GM18508 (cell line): ENCODE results near the gene COMTD1.

ENCODE experiments used
- ATAC-seq: cut with Tn5 transposase; IDR thresholded peaks from one replicate; pipeline ENCODE4 v1.9.1; 2021; ENCODE audit warnings: moderate number of reproducible peaks; ENCODE audit not compliant: insufficient read depth, unreplicated experiment

COMTD1 gene

DNA sequence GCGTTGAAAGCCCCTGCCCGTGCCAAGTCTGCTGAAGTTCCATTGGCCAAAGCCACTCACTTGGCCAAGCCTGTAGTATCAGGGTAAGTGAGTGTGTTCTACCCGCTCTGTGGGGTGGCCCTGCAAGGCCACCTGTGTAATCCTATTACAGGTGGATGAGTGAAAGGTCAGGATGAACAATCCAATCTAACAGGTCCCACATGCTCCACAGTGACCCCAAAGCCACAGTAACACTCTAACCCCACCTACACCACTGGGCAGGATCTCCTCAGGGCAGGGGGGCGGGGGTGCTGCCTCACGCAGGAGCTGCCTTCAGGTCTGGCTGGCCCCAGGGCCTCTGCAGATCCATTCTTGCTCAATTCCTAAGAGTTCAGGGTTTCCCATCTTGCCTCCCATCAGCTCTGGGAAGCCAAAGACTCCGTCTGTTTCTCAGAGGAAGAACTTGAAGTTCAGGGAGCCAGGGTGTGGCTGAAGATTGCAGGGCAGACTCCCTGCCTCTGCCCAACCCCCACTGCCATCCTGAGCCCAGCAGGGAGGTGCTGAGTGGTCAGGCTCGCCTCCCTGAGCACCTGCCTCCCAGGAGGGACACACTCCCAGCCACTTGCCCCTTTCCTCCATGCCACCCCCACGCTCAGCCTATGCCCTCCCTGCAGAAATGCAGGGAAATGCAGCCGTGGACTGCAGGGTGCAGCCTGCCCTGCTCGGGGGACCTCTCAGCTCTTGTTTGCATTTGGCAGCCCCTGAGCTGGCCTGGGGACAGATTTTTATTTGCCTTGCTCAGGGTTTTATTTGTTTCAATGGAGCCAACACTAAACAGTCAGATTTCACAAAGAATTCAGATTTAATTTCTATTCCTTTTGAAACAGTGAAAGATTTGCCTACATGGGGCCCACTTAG lies 9.8 kb upstream of the COMTD1 start:
- no peak for ATAC-seq

DNA sequence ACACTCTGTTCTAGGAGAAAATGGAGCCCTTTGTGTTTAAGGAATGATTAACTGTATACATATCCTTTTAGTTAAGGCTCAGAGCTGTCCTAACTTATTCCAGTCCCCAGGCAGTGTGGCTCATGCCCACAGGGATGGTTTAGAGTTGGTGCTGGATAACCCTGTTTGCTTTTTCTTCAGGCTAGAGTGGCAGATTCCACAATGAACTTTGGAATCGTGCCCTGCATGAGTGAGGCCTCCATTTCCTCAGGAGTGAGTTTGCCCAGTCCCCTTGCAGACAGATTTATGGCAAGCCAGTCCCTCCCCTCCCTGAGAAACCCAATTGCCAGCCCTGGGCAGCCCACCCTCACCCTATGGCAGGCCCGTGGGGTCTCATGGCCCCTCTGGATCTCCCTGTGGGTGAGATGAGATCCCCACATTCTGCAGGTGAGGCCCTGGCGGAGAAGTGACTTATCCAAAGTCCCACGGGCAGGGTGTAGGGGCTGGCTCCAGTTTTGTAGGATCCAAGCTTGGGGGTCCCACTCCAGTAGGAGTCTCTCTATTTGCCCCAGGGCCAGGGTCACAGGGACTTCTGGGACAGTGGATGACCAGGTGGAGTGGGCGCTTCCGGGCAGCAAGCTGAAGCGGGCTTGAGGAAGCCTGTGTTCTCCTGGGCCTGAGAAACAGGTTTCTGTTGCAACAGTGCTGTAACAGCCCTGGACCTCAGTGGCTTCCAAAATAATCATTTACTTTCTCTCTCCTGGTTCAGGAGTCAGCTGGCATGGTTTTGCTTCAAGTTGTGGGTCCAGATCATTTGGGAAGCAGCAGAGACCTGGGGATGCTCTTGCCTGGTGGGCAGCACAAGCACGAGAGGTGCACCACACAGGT lies 9.0 kb upstream of the COMTD1 start:
- ATAC-seq = no peak

DNA sequence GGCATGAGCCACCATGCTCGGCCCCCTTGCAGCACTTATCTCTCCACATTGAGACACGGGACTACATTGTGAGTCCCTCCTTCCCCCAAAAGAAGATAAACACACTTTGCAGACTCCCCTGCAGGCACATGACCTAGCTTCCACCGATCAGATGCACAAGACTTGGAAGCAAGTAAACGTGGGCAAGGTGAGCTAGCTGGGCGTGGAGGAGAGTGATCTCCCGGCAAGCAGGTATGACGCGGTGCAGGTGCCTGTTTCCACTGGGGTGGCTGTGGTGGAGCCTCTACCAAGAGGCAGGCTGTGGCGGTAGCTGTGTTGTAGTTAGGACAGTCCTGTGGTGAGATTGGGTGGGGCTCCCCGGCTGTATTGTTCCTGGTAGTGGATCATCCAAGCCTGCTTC lies 7.7 kb upstream of the COMTD1 start:
- no peak for ATAC-seq

DNA sequence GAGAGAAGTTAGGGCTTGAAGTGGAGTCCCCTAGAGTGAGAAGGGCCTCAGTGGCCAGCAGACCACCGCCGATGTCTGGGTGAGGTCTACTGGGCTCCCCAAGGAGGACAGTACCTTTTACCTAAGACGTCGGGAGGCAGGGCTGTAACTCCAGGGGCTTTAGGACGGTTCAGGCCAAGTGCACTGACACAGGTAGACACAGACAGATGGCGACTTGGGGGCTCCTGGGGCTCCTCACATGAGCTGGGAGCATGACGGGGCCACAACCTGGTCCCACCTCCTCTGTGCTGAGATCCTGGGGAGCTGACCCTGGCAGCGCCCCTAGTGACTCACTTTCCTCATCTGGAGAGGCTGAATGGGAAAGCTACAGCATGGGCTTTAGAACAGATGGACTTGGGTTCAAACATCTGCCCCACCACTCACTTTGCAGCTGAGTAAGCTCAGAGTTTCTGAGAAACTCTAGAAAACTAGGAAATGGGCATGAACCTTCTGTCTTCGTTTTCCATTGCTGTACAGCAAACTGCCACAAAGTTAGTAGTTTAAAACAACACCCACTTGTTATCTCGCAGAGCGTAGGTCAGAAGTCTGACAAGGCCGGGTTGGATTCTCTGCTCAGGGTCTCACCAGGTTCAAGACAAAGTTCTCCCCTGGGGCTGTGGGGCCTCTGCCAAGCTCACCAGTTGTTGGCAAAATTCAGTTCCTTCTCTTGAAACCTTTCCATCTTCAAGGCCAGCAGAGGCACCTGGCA lies 4.7 kb upstream of the COMTD1 start:
- no peak for ATAC-seq

DNA sequence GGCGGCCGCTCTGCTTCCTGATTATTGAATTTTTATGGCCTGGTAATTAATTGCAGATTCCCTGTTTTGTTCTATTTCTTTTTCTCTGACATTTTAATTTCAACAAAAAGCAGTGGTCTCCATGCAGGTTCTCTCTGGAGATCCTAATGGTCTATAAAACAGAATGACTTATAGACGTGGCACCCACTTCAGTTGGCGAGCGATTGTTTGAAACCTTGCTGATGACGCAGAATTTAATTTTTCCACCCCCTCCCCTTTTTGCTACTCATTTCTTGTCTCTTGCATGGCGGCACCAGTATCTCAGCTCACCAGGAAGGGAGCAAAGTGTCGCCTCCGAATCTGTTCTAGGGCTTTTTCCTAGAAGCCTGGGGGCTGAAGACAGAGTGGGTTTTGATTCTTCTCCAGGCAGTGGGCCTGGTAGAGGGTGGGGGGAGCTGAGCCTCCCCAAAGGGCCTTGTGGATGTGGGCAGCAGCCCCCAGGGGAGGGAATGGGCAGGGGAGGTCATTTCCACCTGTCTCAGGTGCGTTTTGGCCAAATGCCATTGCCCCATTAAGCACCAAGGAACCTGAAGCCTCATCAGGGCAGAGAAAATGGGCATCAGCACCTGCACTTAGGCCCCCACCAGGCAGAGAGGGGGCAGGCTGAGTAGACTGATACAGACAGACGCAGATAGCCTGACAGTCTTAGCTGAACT lies 3.5 kb upstream of the COMTD1 start:
- ATAC-seq = no peak

DNA sequence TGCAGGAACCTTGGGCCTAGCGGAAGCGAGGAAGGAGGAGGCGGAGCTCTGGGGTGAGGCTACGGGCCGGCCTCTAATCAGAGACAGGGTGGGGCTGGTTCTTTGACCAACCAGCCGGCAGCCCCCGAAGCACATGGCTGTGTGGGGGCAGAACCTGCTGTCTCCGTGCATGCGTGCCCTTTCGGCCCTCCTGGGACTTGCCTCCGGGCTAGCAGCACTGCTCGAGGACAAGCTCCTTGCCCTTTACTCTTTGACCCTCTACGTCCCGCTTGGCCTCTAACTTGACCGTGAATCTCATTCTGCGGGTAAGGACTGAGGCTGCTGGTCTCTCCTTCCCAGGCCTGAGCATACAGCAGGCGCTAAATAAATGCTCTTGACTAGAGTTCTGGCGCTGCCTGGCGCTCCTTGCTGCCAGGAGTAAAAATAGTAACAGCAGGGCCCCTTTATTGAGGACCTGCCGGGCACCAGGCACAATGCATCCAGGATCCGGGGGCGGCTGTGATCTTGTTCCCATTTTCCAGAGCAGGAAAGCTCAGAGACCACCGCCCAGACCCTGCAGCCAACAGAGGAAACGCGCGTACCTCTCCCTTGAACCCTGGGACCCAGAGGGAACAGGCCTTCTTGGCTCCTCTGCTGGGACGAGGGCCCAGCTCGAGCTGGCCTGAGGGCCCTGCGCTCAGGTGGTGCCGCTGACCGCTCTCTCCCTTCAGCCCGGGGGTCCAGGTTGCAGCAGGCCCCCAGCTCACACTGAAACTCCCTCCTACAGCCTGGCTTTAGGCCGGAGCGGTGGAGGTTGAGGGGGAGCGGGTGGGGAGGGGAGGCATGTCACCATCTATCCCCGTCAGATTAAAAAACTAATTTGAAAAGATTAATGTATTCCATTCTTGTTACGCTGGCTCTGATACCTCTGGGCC lies 2.7 kb upstream of the COMTD1 start:
- no peak for ATAC-seq

DNA sequence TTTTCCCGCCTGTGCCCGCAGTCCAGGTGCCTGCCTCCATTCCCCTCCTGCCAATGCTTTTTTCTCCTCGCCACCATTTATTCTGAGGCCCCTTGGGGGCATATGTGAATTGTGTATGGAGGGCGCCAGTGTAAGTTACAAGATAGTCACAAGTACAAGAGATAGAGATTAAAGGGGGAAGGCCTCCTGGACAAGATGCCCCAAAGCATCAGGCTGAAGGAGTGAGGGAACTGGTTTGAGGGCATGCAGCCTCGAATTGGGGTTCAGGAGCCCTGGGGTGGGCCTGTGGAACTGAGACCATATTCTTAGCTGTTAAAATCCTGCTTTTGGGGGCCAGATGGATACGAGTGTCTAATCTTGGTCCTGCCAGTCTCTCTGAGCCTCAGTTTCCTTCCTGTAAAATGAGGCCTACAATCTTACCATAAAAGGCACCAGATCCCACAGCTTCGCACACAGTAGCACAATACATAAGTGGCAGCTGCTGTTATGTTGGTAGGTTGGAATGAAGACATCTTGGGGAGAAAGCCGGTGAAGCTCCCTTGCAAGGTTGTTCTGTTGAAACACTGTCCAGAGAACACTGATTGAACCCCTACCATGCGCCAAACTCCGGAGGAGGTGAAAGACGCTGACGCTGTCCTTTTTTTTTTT lies 545 bp upstream of the COMTD1 start:
- no peak for ATAC-seq

DNA sequence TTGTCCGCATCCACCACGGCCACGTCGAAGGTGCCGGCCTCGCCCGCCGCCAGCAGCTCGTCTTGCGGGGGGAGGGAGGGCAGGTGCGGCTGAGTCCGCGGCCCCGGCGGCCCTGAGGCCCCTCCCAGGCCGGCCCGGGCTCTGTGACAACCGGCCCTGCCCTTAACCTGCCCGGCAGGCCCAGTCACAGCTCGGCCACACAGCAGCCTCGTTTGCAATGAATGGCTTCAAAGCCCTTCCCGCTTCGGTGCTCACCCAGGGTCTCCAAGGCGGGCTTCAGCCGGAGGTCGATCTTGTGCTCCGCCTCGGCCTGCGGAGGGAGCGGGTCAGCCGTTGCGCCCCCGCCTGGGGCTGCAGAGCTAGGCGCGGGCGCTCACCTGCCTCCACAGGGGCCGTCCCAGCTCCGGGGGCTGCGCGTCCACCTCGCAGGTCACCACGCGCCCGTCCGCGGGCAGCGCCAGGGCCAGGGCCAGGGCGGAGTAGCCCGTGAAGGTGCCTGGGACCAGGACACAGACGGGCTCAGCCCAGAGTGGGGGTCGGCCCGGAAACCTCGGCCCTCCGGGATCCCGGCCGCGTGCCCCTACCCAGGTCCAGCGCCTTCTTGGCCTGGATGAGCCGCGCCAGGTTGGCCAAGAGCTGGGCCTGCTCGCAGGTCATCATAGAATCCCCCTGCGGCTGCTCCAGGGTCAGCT lies 928 bp downstream of the COMTD1 start:
- ATAC-seq = no peak

DNA sequence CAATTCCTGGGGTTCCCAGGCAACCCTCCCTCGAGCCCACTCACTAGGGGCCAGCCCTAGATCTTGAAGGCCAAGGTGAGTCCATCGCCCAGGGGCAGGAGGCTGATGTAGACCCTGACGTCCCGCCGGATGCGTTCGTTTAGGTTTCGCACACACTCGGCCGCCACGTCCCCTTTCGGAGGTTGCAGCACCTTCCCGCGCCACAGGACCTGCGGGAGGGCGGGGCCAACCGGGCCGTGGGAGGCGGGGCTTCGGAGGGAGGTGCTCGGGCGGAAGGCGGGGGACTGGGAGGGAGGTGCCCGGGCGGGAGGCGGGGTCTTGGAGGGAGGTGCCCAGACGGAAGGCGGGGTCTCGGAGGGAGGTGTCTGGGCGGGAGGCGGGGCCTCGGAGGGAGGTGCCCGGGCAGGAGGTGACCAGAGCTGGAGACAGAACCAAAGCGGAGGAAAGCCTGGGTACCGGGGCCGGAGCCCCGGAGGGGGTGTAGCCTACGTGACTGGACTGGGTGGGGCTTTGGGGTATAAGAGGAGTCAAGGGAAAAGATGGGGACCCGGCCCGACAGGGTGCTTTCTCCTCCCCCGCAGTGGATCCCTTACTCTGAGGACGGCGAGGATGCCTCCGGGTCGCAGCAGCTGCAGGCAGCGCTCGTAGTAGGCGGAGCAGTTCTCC lies 1.6 kb downstream of the COMTD1 start:
- ATAC-seq = no peak

DNA sequence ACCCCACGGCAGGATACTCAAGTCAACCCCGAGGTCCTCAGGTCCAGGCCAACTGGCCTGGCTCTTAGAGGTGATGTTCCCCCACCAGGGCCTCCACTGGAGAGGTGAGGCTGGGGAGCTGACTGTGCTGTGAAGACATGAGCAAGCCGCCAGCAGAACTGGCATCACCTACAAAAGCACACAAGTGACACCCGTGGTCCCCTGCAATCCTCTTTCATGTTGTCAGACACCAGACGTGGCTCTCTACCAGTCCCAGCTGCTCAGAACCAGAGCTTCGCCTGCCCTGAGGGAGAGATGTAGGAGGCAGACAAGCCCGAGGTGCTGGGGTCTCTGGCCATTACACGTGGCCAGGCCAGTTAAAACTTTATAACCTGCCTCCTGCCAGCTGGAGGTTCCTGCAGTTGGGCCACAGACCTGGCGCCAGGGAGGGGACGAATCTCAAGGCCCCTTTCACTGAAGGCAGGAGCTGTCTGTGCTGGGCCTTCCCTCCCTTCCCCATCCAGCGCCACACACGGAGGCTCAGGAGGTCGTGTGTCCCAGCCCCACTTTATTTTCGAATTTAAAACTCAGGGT lies 2.2 kb downstream of the COMTD1 start:
- ATAC-seq = no peak

DNA sequence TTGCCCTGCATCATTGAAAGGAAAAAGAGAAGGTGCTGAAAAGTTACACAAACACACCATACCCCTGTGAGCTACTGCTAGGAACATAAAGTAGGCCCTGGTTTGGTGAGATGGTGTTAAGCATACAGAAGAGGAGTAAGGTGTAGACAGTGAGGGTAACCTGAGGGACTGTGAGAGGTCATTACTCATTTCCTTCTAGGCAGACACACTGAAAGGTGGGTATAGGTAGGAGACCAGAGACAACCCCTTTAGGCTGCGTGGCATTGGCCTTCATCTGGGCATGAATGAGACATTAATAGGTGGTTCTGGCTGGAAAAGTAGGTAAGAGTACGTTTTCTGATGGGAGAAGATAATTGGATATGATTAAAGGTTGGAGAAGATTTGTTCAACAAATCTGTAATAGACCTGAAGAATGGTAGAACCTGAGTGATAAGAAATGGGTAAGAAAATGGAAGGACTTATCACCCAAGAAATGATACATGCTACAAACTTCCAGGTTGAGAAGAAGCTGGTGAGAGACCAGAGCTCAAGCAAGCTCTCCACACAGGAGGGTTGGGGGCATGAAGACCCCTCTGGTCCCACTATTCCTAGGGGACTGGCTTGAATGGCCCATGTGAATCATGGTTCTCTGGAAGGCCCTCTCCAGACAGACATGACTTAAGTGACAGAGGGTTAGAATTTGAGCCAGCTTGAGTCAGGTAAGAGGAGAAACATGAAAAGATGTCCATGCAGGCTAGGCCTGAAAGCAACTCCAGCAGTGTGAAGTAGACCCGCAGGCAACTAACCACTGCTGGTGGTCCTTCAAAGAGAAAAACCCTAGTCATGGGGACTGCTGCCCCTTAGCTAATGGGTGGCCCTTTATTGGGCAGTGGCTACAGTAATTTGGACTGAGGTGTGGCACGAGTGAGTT lies 3.8 kb downstream of the COMTD1 start:
- no peak for ATAC-seq

DNA sequence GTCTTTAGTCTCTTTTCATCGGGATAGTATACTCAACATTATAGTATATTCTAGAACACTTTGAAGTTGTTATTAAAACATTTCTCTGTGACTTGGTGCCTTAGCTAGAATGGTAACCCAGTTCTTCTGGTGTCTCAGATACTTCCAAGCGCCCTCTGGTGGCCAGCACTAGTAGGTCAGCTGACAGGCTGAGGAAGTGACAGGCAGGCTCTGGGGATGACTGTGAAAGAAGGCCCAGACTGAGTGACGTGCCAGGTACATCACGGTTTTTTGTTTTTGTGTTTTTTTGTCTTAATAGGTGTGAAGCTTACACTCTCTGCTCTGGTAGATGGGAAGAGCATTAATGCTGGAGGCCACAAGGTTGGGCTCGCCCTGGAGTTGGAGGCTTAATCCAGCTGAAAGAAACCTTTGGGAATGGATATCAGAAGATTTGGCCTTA lies 5.1 kb downstream of the COMTD1 start:
- no peak for ATAC-seq

DNA sequence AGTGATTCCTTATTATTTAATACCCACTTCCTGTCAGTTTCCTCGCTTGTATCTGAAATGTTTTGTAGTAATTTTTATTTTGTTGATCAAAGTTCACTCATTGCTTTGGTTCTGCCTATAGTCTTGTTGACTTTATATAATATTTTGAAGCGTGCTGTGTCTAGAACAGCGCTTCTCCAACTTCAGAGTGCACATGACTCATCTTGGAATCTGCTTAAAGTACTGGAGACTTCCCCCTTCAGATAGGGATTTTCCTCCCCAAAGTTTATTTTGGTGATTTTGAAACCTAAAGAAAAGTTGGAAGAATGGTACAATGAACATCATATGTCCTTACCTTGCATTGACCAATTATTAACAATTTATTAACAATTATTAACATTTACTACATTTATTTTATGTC lies 5.8 kb downstream of the COMTD1 start:
- ATAC-seq = no peak

DNA sequence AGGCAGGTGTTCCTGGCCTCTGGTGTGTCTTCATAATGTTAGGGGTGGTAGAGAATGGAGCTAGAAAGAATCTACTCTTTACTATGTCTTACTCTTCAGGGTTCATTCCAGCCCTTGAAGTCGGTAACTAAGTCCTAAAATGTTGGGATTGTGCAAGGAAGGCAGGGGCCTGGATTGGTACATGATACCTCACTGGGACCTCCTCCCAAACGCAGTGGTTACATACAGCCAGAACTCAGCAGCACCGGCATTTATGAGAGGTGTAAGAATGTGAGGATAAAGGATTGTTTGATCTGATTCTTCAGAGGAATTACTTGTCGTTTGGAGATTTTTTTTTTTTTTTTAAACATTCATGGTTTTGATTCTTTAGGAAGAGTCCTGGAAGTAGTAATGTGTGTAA lies 6.9 kb downstream of the COMTD1 start:
- no peak for ATAC-seq

DNA sequence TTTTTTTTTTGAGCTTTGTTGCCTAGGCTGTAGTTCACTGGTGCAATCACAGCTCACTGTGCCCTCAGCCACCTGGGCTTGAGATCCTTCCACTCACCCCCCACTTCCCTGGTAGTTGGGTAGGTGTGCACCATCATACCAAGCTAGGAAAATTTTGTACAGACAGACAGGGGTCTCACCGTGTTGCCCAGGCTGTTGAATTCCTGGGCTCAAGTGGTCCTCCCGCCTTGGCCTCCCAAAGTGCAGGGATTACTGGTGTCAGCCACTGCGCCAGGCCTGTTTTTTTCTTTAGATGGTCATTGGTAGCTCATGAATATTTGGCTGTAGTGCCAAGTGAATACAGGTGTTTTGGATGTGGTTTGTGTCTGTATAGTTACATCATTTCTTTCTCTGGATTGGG lies 7.5 kb downstream of the COMTD1 start:
- ATAC-seq = no peak

DNA sequence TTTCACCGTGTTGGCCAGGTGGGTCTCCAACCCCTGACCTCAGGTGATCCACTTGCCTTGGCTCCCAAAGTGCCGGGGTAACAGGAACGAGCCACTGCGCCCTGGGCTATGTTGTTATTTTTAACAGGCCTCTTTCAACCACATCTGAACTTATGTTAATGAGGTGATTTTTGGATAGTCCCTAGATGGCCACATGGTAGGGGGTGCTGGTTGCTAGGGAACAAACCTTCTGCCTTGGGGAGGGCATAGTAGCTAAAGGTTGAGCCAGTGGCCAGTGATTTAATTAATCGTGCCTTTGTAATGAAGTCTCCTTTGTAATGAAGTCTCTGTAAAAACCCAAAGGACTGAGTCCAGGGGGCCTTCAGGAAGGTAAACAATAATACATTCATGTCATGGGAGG lies 9.1 kb downstream of the COMTD1 start:
- ATAC-seq = no peak
